GM23338 (cell line): ENCODE results near the gene NPC1. TPM values are rescaled to one million over a fixed set of nuclear protein-coding genes. Genes with fewer than 3 reads are reported as not detected.

Experiments
- ATAC-seq: fragments of 200-7000 bp; cut with Tn5 transposase; 3 replicates; pipeline ENCODE4 v1.9.1; 2020
- DNase-seq: peaks from one replicate; pipeline ENCODE4 v3.0.0-alpha.2; 2015; ENCODE audit warnings: low spot score
- H2AFZ ChIP-seq: fragments of 200-600 bp; sonication (generic); 2 replicates; pipeline ENCODE4 v1.8.0; 2016; ENCODE audit warnings: antibody characterized with exemption, mild to moderate bottlenecking, moderate library complexity
- H3F3A ChIP-seq: fragments of 200-600 bp; sonication (generic); replicated peaks from 2 replicates; pipeline ENCODE4 v1.8.0; 2017; ENCODE audit warnings: antibody characterized with exemption, mixed run types, low read depth
- H3K27ac ChIP-seq: fragments of 200-600 bp; sonication (generic); 2 replicates; pipeline ENCODE4 v1.6.1; 2016; ENCODE audit warnings: low read depth
- H3K27me3 ChIP-seq: fragments of 200-600 bp; sonication (generic); 2 replicates; pipeline ENCODE4 v1.8.0; 2016; ENCODE audit warnings: mild to moderate bottlenecking, mixed run types, moderate library complexity; ENCODE audit not compliant: insufficient read depth
- H3K36me3 ChIP-seq: fragments of 200-600 bp; sonication (generic); 2 replicates; pipeline ENCODE4 v1.8.0; 2016; ENCODE audit warnings: mild to moderate bottlenecking; ENCODE audit not compliant: insufficient read depth
- H3K4me1 ChIP-seq: fragments of 200-600 bp; sonication (generic); 2 replicates; pipeline ENCODE4 v1.8.0; 2016; ENCODE audit warnings: mild to moderate bottlenecking, moderate library complexity; ENCODE audit not compliant: insufficient read depth
- H3K4me2 ChIP-seq: fragments of 200-600 bp; sonication (generic); 2 replicates; pipeline ENCODE4 v1.7.1; 2017; ENCODE audit warnings: mixed run types
- H3K4me3 ChIP-seq: fragments of 200-600 bp; sonication (generic); 2 replicates; pipeline ENCODE4 v1.6.1; 2016; ENCODE audit warnings: mixed run types
- H3K79me2 ChIP-seq: fragments of 200-600 bp; sonication (generic); replicated peaks from 2 replicates; pipeline ENCODE4 v1.8.0; 2017; ENCODE audit warnings: mild to moderate bottlenecking; ENCODE audit not compliant: insufficient read depth
- H3K9me2 ChIP-seq: fragments of 200-600 bp; sonication (generic); 2 replicates; pipeline ENCODE4 v1.8.0; 2017; ENCODE audit not compliant: insufficient read depth
- H4K20me1 ChIP-seq: fragments of 200-600 bp; sonication (generic); replicated peaks from 2 replicates; pipeline ENCODE4 v1.8.0; 2017; ENCODE audit warnings: mild to moderate bottlenecking; ENCODE audit not compliant: insufficient read depth
- H3K27ac Mint-ChIP-seq: 2 replicates; pipeline ENCODE4 v1.8.0; 2020; ENCODE audit warnings: inconsistent platforms, mild to moderate bottlenecking, moderate library complexity, mixed read lengths
- H3K27me3 Mint-ChIP-seq: 3 replicates; pipeline ENCODE4 v1.8.0; 2022; ENCODE audit warnings: low read depth, mild to moderate bottlenecking, moderate library complexity, mixed read lengths, inconsistent platforms; ENCODE audit not compliant: insufficient read depth, poor library complexity
- H3K36me3 Mint-ChIP-seq: 3 replicates; pipeline ENCODE4 v1.8.0; 2021; ENCODE audit warnings: low read depth, mild to moderate bottlenecking, inconsistent platforms, moderate library complexity, mixed read lengths
- H3K4me1 Mint-ChIP-seq: 3 replicates; pipeline ENCODE4 v1.8.0; 2020; ENCODE audit warnings: mild to moderate bottlenecking, inconsistent platforms, mixed read lengths
- H3K4me3 Mint-ChIP-seq: 3 replicates; pipeline ENCODE4 v1.8.0; 2021; ENCODE audit warnings: moderate library complexity, mild to moderate bottlenecking, inconsistent platforms, mixed read lengths
- H3K9me3 Mint-ChIP-seq: 3 replicates; pipeline ENCODE4 v1.8.0; 2020; ENCODE audit warnings: moderate library complexity, mild to moderate bottlenecking, inconsistent platforms, mixed read lengths
- EZH2phosphoT487 ChIP-seq: fragments of 200-600 bp; sonication (generic); IDR thresholded peaks from one replicate; pipeline ENCODE4 v1.8.1; 2018; ENCODE audit warnings: antibody characterized with exemption; ENCODE audit not compliant: unreplicated experiment
- JUNB ChIP-seq: IDR thresholded peaks from one replicate; pipeline ENCODE4 v1.6.1; 2016; ENCODE audit warnings: antibody characterized with exemption; ENCODE audit not compliant: unreplicated experiment
- STAT1 ChIP-seq: IDR thresholded peaks from one replicate; pipeline ENCODE4 v1.6.1; 2016; ENCODE audit warnings: antibody characterized with exemption; ENCODE audit not compliant: unreplicated experiment
- ZNF331 ChIP-seq: fragments of 250-450 bp; sonication (Bioruptor Pico); IDR thresholded peaks from 2 replicates; pipeline ENCODE4 v1.5.0; 2020; ENCODE audit warnings: low read depth, mild to moderate bottlenecking, moderate library complexity
- polyA plus RNA-seq: library from polyadenylated mRNA; unstranded; fragments of >200 nt; fragmentation: Nextera tagmentation; extraction: Ambion mirVana; gene quantifications from 2 replicates; pipeline ENCODE4 v1.2.1, GENCODE V29; 2016
- total RNA-seq: library from RNA; depleted of rRNA; stranded (reverse); fragments of >200 nt; shearing (Covaris generic); gene quantifications from 2 replicates; pipeline ENCODE4 v1.2.3, GENCODE V29; 2014
- TF ChIP-seq, protein P1 (sequence below), 2 experiments: fragments of 200-600 bp in 1 of 2; sonication (generic) in 1 of 2; conservative IDR thresholded peaks; 2 replicates each; pipeline versions ENCODE4 v1.5.1 to v1.6.1; 2016 to 2017; ENCODE audit warnings: antibody characterized with exemption in 2 of 2, low read depth in 2 of 2, mild to moderate bottlenecking in 2 of 2, moderate library complexity in 1 of 2
- TF ChIP-seq, protein P2 (sequence below): IDR thresholded peaks from one replicate; pipeline ENCODE4 v1.6.1; 2018; ENCODE audit warnings: antibody characterized with exemption; ENCODE audit not compliant: unreplicated experiment
- TF ChIP-seq, protein P3 (sequence below): IDR thresholded peaks from 2 replicates; pipeline ENCODE4 v1.6.1; 2016; ENCODE audit warnings: antibody characterized with exemption

The NPC1 gene
- total and polyA plus RNA-seq, 2 experiments from 2014 or later, result 18.4 to 45.1 TPM

- TF ChIP-seq, protein P1, sequence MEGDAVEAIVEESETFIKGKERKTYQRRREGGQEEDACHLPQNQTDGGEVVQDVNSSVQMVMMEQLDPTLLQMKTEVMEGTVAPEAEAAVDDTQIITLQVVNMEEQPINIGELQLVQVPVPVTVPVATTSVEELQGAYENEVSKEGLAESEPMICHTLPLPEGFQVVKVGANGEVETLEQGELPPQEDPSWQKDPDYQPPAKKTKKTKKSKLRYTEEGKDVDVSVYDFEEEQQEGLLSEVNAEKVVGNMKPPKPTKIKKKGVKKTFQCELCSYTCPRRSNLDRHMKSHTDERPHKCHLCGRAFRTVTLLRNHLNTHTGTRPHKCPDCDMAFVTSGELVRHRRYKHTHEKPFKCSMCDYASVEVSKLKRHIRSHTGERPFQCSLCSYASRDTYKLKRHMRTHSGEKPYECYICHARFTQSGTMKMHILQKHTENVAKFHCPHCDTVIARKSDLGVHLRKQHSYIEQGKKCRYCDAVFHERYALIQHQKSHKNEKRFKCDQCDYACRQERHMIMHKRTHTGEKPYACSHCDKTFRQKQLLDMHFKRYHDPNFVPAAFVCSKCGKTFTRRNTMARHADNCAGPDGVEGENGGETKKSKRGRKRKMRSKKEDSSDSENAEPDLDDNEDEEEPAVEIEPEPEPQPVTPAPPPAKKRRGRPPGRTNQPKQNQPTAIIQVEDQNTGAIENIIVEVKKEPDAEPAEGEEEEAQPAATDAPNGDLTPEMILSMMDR (conservative IDR thresholded peaks at IDR 0.05; ENCODE audit: low read depth in 2 of 2), result no peak
- TF ChIP-seq, protein P2, sequence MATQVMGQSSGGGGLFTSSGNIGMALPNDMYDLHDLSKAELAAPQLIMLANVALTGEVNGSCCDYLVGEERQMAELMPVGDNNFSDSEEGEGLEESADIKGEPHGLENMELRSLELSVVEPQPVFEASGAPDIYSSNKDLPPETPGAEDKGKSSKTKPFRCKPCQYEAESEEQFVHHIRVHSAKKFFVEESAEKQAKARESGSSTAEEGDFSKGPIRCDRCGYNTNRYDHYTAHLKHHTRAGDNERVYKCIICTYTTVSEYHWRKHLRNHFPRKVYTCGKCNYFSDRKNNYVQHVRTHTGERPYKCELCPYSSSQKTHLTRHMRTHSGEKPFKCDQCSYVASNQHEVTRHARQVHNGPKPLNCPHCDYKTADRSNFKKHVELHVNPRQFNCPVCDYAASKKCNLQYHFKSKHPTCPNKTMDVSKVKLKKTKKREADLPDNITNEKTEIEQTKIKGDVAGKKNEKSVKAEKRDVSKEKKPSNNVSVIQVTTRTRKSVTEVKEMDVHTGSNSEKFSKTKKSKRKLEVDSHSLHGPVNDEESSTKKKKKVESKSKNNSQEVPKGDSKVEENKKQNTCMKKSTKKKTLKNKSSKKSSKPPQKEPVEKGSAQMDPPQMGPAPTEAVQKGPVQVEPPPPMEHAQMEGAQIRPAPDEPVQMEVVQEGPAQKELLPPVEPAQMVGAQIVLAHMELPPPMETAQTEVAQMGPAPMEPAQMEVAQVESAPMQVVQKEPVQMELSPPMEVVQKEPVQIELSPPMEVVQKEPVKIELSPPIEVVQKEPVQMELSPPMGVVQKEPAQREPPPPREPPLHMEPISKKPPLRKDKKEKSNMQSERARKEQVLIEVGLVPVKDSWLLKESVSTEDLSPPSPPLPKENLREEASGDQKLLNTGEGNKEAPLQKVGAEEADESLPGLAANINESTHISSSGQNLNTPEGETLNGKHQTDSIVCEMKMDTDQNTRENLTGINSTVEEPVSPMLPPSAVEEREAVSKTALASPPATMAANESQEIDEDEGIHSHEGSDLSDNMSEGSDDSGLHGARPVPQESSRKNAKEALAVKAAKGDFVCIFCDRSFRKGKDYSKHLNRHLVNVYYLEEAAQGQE, result no peak
- TF ChIP-seq ZNF331 (CRISPR knock-in tag) (no peak), EZH2phosphoT487 (no peak), STAT1 (no peak)
- TF ChIP-seq, protein P3, sequence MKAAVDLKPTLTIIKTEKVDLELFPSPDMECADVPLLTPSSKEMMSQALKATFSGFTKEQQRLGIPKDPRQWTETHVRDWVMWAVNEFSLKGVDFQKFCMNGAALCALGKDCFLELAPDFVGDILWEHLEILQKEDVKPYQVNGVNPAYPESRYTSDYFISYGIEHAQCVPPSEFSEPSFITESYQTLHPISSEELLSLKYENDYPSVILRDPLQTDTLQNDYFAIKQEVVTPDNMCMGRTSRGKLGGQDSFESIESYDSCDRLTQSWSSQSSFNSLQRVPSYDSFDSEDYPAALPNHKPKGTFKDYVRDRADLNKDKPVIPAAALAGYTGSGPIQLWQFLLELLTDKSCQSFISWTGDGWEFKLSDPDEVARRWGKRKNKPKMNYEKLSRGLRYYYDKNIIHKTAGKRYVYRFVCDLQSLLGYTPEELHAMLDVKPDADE, result no peak
Observed at GRCh38 chr18:23627321-23627720, 41.0 kb upstream of the NPC1 start (continued).

- Histone ChIP-seq H3K9me2 (no peaks in the 10 kb centered on the region), H3K4me3 (no peak overlapping the region), H3K4me2 (no peak overlapping the region), H3K79me2 (no peaks in the 10 kb centered on the region), H3F3A (no peaks in the 10 kb centered on the region), H3K27me3 (peaks cover 4% of the 10 kb centered on the region), H3K36me3 (no peaks in the 10 kb centered on the region), H3K4me1 (no peaks in the 10 kb centered on the region), H4K20me1 (no peaks in the 10 kb centered on the region; the same call in 1 of the 2 replicates), H2AFZ (no peak overlapping the region), H3K27ac (no peak overlapping the region)
- Mint-ChIP-seq H3K9me3 (no peaks in the 10 kb centered on the region), H3K4me1 (peaks cover 1% of the 10 kb centered on the region; the same call in 1 of the 3 replicates), H3K27me3 (peaks cover 11% of the 10 kb centered on the region), H3K4me3 (no peak overlapping the region), H3K27ac (no peak overlapping the region), H3K36me3 (no peaks in the 10 kb centered on the region)
- no peak for ATAC-seq
- DNase-seq, result no peak
- TF ChIP-seq JUNB (no peak), EZH2phosphoT487 (no peak)
- TF ChIP-seq, protein P2, result no peak
Observed at GRCh38 chr18:23626451-23627279, 40.4 kb upstream of the NPC1 start.
